RWPE1 (cell line): ENCODE data around the gene MRPS12.

Source experiments
- CTCF ChIA-PET: fragments of 350-600 bp; sonication (Branson Sonifier 250); formaldehyde crosslinking; extraction: SDS; loops from one replicate; lab custom pipeline; 2021; lab: Yijun Ruan, JAX
- POLR2A ChIA-PET: fragments of 400-600 bp; formaldehyde crosslinking; extraction: SDS; loops from one replicate; lab custom pipeline; 2020; ENCODE audit warnings: antibody characterized with exemption; ENCODE audit not compliant: low non-redundant PET; lab: Yijun Ruan, JAX
- DNase-seq: peaks from one replicate; pipeline ENCODE4 v3.0.0; 2012; ENCODE audit warnings: low spot score
- H3K27ac ChIP-seq: fragments of 450-650 bp; 2 replicates; pipeline ENCODE4 v1.5.1; 2017
- CTCF ChIP-seq: fragments of 450-650 bp; conservative IDR thresholded peaks from 2 replicates; pipeline ENCODE4 v1.5.1; 2017; ENCODE audit warnings: low read depth, mild to moderate bottlenecking

Gene MRPS12

GRCh38 chr19:38920602-38921419, 9.9 kb upstream of the MRPS12 start:
- no peak for TF ChIP-seq CTCF
- DNase-seq: no peak
- ChIA-PET CTCF (no interaction called here), POLR2A (no interaction called here)
- peak overlapping the region; percentile 13; the same call in 1 of the 2 replicates for H3K27ac ChIP-seq

GRCh38 chr19:38921420-38922274, 9.1 kb upstream of the MRPS12 start:
- DNase-seq: no peak
- ChIA-PET CTCF (no interaction called here), POLR2A (no interaction called here)
- peak overlapping the region; percentile 13; the same call in 1 of the 2 replicates for H3K27ac ChIP-seq
- no peak for TF ChIP-seq CTCF

- TF ChIP-seq CTCF: no peak
- POLR2A ChIA-PET: no interaction called here
- DNase-seq: no peak
- CTCF ChIA-PET: interaction anchor here (0.6 kb wide), 1 partner anchor 96 kb away, joined by 3 read pairs; no protein-coding TSS in a partner anchor
- no peak overlapping the region for H3K27ac ChIP-seq
These were observed 8.3 kb upstream of the MRPS12 start for GRCh38 chr19:38922482-38922881.

GRCh38 chr19:38924388-38924787, 6.4 kb upstream of the MRPS12 start:
- TF ChIP-seq CTCF: no peak
- H3K27ac ChIP-seq: no peak overlapping the region
- no peak for DNase-seq
- ChIA-PET CTCF (interaction anchor here (0.6 kb wide), 1 partner anchor 475 kb away, joined by 3 read pairs; no protein-coding TSS in a partner anchor), POLR2A (no interaction called here)

- TF ChIP-seq CTCF: no peak
- DNase-seq: no peak
- CTCF ChIA-PET: no interaction called here
- H3K27ac ChIP-seq: no peak overlapping the region
- POLR2A ChIA-PET: no interaction called here
These were observed 2.2 kb upstream of the MRPS12 start for GRCh38 chr19:38928391-38929001.
